ENCODE data around the gene NOD2.

The NOD2 gene

DNA sequence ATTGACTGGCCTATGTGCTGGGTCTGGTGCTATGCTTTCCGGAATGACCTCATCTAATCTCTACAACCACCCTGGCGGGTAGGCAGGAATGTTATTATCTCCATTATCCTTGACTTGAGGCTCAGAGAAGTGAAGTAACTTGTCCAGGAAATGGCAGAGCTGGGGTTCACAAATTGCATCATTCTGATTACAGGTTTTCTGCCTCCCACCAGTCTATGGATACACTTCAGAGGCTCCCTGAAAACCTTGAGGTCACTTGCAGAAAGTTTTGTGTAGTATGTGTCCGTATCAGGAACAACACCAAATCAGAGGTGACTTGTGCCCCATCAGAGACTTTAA is 19.1 kb downstream of the NOD2 start:
- DNase-seq (ENCODE audit: low read depth in 2 of 3, low spot score in 2 of 3), result no peak

DNA sequence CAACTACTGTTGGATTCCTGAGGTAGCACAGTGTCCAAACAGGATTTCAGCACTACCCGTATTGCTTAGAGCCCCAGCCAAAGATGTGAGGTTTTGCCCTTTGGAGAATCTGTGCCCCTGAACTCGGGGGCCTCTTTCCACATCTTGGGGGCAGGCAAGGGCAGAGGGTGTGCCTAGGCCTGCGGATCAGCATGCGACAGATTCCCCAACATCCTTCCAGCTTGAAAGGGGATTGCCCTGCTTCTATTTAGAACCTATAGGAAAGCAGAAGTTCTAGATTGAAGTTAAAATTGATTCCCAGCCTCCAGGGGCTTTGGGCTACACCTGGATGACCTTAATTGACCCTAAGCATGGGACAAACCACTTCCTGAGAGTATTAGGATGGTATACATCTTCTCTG is 19.6 kb downstream of the NOD2 start:
- no peak for DNase-seq (ENCODE audit: low read depth in 2 of 3, low spot score in 2 of 3)

DNA sequence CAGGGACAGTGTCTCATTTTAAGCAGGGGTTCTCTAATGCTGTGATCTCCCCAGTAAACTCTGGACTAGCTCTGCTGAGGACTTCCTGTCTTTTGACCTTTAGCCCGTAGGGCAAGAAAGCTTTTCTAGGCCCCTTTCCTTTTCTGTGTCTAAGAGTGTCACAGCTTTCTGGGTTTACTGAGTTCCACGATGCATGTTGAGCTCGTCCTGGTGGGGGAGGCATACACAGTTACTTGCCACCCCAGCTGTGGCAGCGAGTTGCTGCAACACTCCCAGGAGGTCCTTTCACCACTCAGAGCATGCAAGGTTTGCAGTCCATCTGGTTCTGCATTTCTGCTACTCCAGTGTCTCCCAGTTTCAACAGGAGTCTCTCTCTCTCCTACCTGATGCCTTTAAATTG is 23.7 kb downstream of the NOD2 start:
- DNase-seq (ENCODE audit: low read depth in 2 of 3, low spot score in 2 of 3), result no peak

DNA sequence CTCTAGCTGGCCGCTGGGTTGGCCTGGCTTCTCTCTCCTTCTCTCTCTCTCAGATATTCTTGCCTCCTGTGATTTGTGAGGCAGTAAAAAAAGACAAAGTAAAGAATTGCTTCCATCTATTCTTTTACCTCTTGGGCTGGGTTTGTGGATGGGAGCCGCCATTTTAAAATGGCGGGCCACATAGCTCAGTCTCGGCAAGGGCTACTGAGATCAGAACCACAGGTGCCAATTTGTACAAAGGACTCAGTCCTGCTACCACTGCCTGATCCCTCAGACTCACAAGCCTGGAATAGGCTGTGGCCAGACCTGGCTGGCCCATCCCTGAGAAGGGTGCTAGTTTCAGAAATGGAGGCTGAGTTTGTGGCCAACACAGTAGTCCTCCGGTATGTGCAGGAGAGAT is 24.1 kb downstream of the NOD2 start:
- no peak for DNase-seq (ENCODE audit: low read depth in 2 of 3, low spot score in 2 of 3)

DNA sequence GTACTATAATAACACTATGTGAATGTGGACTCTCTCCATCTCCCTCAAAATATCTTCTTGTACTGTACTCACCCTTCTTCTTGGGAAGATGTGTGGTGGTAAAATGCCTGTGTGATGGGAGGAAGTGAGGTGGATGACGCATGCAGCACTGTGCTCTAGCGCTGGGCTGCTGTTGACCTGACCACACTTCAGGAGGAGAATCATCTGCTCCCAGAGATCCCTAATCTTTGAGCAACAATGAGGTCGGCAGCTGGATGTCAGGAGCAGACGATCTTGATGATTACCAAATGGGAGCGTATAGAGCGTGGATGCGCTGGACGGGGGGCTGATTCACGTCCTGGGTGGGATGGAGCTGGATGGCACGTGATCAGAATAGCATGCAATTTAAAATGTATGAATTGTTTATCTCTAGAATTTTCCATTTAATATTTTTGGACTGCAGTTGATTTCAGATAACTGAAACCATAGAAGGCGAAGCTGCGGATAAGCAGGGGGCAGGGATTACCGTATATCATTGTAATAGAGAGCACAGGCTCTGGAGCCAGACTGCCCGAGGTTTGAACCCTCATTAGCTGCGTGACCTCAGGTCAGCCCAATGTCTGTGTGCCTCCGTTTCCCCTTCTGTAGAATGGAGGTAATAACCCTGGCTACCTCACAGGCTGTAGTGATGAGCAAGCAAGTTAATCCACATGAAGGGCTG is 24.8 kb downstream of the NOD2 start:
- DNase-seq (ENCODE audit: low read depth in 2 of 3, low spot score in 2 of 3), result no peak

DNA sequence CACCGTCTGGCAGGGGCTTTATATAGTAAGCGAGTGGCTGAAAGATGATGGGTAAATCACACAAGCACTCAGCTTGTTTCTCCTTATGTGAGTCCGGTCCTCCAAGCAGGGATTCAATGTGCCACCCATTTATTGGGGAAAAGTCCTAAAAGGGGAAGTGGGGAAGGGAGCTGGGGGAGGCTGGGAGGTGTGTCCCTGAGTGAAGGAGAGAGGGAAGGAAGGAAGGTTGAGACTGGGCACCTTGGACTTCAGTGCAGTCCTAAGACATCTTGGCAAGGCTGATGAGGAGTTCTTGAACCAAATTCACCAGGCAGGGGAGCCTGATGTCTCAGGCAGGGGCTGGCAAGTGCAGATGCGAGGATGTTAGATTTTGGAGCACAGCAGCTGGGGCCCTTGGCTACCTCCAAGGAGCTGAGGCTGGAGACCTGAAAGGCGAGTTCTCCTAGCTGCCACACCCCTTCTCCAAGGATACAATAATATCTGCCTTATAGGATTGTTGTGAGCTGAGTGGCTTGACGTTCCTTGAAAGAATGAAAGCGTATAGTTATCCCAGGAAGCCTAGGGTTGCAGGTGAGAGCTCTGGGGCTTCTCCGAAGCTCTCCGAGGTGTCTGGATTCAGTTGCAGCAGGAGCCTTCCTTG is 25.5 kb downstream of the NOD2 start:
- no peak for DNase-seq (ENCODE audit: low read depth in 2 of 3, low spot score in 2 of 3)

DNA sequence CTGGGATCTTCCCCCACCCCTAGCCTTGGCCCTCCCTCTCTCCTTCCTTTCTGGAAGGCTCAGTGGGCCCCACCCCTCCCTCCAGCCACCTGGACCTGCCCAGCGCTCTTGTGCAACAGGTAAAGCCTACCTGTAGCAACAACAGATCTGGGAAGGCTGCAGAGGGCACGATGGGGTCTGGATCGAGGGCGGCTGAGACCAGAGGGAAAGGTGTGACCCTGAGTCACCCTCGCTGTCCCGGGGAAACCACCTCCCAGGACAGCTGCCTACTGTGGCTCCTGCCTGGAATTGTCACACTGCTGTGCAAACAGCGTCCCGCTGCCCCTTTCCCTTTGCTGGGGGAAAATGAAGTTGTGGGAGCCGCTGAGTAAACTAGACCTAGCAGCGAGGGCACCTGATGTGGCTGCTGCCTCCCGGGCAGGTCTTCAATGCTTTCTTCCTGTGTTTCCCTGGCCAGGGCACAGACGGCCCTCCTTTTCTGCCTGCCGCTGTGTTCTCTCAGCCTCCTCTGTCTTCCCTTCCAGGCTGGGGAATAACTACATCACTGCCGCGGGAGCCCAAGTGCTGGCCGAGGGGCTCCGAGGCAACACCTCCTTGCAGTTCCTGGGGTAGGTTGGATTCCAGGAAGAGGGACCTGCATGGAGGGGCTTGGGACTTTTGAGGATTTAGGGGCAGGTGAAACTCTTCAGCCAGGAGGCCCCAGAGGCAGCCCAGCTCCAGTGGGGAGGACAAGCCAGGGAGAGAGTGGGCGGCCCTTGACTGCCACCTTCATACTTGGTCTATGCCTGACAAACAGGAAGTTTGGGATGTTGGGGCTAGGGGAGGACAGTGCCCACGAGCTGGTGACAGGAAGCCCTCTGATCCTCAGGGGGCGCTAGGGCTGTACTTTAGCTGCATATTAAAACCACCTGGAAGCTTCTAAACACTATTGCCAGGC is 26.3 kb downstream of the NOD2 start:
- DNase-seq (ENCODE audit: low read depth in 2 of 3, low spot score in 2 of 3), result no peak

DNA sequence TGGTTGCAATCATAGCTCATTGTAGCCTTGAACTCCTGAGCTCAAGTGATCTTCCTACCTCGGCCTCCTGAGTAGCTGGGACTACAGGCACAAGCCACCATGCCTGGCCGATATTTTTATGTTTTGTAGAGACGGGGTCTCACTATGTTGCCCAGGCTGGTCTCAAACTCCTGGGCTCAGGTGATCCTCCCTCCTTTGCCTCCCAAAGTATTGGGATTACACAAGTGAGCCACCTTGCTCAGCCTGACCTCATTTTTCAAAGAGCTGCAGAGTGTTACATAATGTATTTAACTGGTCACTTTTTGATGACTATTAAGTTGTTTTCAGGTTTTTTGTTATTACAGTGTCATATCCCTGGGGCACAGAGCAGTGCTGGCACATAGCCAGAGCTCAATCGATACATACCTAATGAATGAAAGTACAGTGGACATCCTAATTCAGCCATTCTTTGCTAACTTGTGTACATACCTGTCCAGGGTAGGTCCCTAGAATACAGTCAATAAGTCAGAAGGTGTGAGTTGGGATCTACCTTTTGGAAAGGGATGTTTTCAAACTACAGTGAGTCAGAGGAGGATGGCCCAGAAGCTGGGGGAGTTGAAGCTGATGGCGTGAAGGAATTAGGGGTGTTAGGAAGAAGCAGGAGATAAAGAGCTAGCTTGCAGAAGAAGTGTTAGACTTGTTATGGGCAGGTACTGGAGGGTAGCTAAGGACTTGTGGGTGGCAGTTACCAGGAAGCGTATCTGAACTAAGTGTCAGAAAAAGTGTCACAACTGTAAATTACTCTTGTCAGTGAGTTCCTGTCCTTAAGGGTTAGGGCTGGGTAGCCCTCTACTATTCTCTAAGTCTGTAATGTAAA is 28.4 kb downstream of the NOD2 start:
- no peak for DNase-seq (ENCODE audit: low read depth in 2 of 3, low spot score in 2 of 3)

DNA sequence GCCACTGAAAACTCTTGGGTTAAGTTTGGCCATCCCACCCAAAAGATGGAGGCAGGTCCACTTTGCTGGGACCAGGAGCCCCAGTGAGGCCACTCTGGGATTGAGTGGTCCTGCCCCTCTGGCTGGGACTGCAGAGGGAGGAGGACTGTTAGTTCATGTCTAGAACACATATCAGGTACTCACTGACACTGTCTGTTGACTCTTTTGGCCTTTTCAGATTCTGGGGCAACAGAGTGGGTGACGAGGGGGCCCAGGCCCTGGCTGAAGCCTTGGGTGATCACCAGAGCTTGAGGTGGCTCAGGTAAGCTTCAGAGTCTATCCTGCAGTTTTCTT is 29.0 kb downstream of the NOD2 start:
- no peak for DNase-seq (ENCODE audit: low read depth in 2 of 3, low spot score in 2 of 3)

DNA sequence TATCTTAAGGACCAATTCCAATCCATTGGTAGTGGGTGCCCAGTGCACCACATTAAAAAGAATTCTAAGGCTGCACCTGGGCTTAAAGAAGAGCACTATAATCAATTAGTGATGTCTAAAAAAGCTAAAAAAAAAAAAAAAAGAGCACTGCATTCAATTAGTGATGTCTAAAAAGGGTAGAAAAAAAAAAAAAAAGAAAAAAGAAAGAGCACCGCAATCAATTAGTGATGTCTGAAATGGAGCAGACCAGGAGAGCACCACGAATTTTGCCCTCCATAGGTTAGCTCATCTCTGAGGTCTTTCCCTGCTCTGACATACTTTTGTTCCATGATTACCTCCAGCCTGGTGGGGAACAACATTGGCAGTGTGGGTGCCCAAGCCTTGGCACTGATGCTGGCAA is 29.6 kb downstream of the NOD2 start:
- no peak for DNase-seq (ENCODE audit: low read depth in 2 of 3, low spot score in 2 of 3)

DNA sequence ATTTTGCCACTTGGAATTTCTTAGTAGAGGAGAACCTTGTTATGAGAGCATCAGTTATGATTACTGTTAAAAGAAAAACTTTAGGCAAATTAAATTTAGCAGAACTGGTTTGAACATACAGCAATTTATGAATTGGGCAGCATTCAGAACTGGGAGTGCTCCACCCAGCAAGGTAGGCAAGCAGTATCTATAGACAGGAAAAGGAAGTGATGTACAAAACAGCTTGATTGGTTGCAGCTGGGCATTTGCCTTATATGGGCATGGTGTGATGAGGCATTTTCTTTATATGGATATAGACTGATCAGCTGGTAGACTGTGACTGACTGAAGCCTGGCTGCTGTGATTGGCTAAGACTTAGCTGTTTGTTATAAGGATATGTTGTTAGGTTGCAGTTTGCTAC is 30.9 kb downstream of the NOD2 start:
- DNase-seq (ENCODE audit: low read depth in 2 of 3, low spot score in 2 of 3), result no peak

DNA sequence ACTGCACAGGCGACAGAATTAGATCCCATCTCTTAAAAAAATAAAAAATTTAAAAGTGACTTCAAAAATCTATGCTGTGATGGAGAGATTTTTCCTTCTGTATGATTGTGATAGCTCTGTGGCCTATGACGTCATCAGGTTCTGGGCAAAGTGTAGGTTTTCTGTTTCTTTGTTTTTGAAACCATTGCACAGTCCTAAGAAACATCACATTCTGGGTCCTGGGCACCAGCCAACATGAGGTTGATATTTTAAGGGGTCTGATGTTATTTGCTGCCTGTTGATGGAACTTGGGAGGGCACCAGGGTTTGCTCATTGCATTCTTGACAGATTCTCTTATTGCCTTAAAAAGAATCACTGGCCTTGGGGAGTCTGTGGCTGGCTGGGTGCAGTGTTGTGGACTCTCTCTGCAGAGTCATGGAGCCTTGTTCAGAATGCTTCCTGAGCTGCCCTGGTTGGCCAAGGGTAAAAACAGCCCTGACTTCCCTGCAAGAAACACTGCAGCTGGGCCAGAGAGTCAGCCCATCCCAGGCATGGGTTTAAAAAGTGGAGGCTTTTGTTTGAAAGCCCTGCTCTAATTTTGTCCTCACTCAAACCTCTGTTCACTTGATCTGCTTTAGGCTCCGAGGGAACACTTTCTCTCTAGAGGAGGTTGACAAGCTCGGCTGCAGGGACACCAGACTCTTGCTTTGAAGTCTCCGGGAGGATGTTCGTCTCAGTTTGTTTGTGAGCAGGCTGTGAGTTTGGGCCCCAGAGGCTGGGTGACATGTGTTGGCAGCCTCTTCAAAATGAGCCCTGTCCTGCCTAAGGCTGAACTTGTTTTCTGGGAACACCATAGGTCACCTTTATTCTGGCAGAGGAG is 38.0 kb downstream of the NOD2 start:
- no peak for DNase-seq (ENCODE audit: low read depth in 2 of 3, low spot score in 2 of 3)

DNA sequence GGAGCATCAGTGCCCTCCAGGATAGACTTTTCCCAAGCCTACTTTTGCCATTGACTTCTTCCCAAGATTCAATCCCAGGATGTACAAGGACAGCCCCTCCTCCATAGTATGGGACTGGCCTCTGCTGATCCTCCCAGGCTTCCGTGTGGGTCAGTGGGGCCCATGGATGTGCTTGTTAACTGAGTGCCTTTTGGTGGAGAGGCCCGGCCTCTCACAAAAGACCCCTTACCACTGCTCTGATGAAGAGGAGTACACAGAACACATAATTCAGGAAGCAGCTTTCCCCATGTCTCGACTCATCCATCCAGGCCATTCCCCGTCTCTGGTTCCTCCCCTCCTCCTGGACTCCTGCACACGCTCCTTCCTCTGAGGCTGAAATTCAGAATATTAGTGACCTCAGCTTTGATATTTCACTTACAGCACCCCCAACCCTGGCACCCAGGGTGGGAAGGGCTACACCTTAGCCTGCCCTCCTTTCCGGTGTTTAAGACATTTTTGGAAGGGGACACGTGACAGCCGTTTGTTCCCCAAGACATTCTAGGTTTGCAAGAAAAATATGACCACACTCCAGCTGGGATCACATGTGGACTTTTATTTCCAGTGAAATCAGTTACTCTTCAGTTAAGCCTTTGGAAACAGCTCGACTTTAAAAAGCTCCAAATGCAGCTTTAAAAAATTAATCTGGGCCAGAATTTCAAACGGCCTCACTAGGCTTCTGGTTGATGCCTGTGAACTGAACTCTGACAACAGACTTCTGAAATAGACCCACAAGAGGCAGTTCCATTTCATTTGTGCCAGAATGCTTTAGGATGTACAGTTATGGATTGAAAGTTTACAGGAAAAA is 38.8 kb downstream of the NOD2 start:
- DNase-seq (ENCODE audit: low read depth in 2 of 3, low spot score in 2 of 3), result no peak

DNA sequence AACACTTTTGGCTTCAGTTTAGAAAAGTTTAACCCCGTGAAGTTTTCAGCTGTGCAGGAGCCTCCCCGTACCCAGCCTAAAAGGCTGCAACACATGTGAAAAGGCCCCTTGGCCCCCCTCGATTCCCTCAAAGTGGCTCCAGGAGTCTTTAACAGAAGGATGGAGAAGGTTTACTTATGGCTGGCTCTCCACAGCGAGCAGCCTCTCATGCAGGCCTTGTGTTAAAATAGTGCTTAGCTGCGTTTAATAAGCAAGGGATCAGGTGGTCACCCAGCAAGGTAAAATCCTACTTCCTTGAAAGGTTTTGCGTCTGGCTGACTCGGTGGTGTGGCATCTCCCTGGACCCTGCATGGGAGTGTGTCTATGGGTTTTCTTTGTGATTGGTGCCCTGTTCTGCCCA is 40.1 kb downstream of the NOD2 start:
- DNase-seq (ENCODE audit: low read depth in 2 of 3, low spot score in 2 of 3), result no peak

DNA sequence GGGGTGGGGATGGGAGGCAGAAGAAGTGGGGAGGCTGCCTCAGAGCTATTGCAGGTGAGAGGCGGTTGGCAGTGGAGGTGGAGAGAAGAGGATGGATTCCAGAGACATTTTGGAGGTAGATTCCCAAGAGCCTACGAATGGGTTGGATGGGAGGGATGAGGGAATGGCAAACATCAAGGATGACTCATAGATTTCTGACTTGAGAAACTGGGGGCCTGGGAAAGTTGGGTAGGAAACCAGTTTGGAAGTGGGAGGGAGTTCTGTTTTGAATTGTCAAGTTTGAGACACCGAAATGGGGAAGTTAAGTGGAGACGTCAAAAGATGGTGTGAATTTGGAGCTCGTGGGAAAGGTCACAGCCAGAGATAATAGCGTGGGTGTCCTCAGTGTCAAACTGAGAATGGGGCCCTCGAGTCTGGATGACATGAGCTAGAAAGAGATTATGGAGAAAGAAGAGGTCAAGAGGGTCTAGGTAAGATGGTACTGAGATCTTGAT is 42.3 kb downstream of the NOD2 start:
- DNase-seq (ENCODE audit: low read depth in 2 of 3, low spot score in 2 of 3), result no peak

DNA sequence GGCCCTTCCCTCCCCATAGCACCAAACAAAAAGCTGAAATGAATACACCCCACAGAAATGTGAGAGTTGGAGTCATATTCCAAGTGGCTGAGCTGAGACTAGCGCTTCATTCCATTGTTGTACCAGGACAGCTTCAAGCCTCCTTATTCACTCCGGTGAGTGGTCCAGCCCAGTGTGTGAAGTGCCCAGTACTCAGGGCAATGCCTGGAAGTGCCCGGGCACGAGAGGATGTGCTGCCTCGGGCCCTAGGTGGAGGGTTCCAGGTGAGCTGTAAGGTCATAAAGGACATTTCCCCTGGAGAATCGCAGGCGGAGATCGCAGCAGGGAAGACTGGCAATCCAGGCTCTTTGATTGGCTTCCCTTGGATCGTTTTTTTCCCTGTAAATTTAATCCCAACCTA is 43.0 kb downstream of the NOD2 start:
- DNase-seq (ENCODE audit: low read depth in 2 of 3, low spot score in 2 of 3), result no peak

DNA sequence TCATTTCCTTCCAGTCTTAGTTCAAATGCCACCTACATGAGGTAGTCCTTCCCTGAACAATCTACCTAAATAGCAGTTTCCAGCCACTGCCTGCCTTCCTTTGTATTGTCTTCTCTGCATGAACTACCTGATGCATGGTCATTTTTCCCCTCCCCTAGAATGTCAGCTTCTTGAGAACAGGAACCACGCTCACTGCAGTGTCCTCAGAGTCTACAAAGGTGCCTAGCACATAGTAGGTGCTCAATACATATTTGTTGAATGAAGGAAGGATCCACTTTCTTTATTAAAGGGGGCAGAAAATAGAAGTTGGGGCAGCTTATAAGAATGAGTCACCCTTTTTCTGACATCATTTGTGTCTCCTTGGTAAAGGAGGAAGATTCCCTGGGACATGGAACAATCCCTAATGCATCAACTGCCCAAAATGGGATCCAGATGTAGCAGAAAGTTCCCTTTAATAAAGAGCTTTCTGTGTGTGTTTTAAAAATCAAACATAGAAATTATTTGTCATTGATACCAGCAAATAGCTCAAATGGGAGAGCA is 44.1 kb downstream of the NOD2 start:
- no peak for DNase-seq (ENCODE audit: low read depth in 2 of 3, low spot score in 2 of 3)

DNA sequence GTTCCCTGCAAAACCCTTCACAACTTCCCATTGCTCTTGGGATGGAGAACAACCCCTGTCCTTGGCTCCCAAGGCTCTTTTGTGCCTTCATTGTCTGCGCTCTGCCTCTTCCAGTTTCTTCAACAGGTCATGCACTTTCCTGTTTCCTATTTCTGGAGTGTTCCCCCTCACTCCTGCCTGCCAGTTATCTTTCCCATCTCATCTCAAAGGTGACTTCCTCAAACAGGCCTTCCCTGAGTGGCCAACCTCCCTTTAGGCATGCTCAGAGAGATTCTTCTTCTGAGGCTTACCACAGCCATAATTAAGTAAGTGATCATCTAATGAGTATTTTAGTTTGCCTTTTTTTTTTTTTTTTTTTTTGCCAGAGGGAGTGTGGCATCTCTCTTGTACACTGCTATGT is 45.6 kb downstream of the NOD2 start:
- DNase-seq (ENCODE audit: low read depth in 2 of 3, low spot score in 2 of 3), result no peak

DNA sequence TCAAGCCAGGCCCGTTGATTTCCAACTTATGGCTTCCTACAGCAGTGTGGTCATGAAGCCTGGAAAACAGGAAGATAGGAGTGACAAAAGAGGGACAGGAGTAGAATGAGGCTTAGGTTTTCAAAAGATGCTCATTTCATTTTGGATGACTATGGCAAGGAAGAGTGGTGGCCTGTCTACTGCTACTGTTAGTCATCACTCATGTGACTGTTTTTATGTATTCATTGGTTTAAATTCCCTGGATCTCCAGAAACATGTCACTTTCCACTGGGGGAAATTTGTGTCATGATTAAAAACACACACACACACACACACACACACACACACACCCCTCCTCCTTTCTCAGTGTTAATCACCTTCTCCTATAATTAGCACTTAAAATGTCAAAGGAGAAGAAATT is 47.3 kb downstream of the NOD2 start:
- DNase-seq (ENCODE audit: low read depth in 2 of 3, low spot score in 2 of 3), result no peak
